ENCODE data around the gene ARHGAP31.

GRCh38 chr3:119295816-119296726 lies 1.9 kb downstream of the ARHGAP31 start:
- no peak for TF ChIP-seq ZNF18 (tag by site-specific recombination; IDR thresholded peaks at IDR 0.05)
- no peak for TF ChIP-seq PRDM10 (tag by site-specific recombination; IDR thresholded peaks at IDR 0.05)
- no peak for TF ChIP-seq PRDM2 (tag by site-specific recombination; IDR thresholded peaks at IDR 0.05; ENCODE audit: borderline replicate concordance)
- no peak for TF ChIP-seq ZNF791 (tag by site-specific recombination; IDR thresholded peaks at IDR 0.05)
- TF ChIP-seq ZNF670 (tag by site-specific recombination; IDR thresholded peaks at IDR 0.05; ENCODE audit: low read depth): no peak
- no peak for TF ChIP-seq CTCF (tag by site-specific recombination; IDR thresholded peaks at IDR 0.05)
- no peak for TF ChIP-seq SALL2 (tag by site-specific recombination; IDR thresholded peaks at IDR 0.05; ENCODE audit: borderline replicate concordance)
- TF ChIP-seq MYNN (tag by site-specific recombination; IDR thresholded peaks at IDR 0.05; ENCODE audit: borderline replicate concordance): no peak
- no peak for TF ChIP-seq ZNF621 (tag by site-specific recombination; IDR thresholded peaks at IDR 0.05)
